Astrocyte of the spinal cord (primary cell): ENCODE data around the gene P4HA1.

Experiments
- DNase-seq: peaks from one replicate; pipeline ENCODE4 v3.0.0; 2011; ENCODE audit warnings: low read depth, low spot score
- H3K4me3 ChIP-seq: 2 replicates; pipeline ENCODE4 v1.5.1; 2011; ENCODE audit warnings: low read depth, mild to moderate bottlenecking, low read length, moderate library complexity
- in situ Hi-C: cut with HindIII; loops from 2 replicates; pipeline ENCODE4 v1.10.0; 2017; ENCODE audit warnings: low sequenced_read_pairs
- TF ChIP-seq, protein P1 (sequence below): IDR thresholded peaks from 2 replicates; pipeline ENCODE4 v1.5.1; 2012; ENCODE audit warnings: low read depth, mild to moderate bottlenecking, low read length, inconsistent platforms

The P4HA1 gene

DNA sequence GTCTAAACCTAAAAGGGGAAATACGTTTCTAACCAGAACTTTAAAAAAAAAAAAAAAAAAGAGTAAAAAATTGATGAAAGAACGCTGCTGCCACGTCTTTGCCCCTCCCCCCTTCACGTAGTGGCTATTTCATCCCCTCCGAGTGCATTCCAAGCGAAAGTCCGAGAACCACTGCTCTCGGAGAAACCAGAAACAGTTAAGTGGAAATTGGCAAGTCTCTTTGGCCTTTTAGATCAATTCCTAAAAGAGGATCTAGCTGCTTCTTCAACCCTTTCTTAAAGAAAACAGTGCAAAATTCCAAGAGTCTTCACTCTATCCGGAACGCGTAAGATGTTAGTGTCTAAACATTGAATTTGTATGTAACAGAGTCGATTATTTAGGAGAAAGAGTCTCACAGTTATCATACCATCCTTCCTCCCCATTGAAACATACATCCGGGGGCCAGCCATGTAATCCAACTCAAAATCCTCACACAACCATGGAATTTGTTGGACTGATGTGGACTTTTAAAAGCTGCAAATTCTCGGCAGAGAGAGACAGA lies 1.1 kb downstream of the P4HA1 start:
- DNase-seq = peak; percentile 81
- TF ChIP-seq, protein P1, sequence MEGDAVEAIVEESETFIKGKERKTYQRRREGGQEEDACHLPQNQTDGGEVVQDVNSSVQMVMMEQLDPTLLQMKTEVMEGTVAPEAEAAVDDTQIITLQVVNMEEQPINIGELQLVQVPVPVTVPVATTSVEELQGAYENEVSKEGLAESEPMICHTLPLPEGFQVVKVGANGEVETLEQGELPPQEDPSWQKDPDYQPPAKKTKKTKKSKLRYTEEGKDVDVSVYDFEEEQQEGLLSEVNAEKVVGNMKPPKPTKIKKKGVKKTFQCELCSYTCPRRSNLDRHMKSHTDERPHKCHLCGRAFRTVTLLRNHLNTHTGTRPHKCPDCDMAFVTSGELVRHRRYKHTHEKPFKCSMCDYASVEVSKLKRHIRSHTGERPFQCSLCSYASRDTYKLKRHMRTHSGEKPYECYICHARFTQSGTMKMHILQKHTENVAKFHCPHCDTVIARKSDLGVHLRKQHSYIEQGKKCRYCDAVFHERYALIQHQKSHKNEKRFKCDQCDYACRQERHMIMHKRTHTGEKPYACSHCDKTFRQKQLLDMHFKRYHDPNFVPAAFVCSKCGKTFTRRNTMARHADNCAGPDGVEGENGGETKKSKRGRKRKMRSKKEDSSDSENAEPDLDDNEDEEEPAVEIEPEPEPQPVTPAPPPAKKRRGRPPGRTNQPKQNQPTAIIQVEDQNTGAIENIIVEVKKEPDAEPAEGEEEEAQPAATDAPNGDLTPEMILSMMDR = no peak
- in situ Hi-C loops = no loop called here
- H3K4me3 ChIP-seq = peak overlapping the region; percentile 99

DNA sequence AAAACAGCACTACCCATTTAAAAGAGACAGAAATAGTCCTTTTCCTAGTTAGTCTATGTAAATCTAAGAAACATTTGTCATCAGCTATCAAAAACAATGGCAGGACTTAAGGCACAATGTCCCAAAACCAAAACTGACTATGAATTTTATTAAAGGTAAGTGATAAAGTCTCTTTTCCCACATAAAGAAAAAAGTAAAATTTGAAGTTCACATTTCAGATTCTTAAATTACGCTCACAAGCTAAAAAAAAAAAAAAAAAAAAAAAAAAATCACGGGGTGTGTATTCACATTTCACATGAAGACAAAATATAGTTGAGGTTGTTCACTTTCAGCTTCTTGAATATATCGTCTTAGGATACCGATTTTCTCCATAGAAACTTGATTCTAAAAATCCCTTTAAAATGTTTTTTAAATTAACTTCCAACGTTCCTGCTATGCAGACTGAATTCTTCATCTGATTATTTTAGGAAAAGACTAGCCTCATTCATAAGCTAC lies 1.6 kb downstream of the P4HA1 start:
- peak overlapping the region; percentile 99 for H3K4me3 ChIP-seq
- DNase-seq = peak; percentile 22
- TF ChIP-seq, protein P1 = no peak
- in situ Hi-C loops = no loop called here

DNA sequence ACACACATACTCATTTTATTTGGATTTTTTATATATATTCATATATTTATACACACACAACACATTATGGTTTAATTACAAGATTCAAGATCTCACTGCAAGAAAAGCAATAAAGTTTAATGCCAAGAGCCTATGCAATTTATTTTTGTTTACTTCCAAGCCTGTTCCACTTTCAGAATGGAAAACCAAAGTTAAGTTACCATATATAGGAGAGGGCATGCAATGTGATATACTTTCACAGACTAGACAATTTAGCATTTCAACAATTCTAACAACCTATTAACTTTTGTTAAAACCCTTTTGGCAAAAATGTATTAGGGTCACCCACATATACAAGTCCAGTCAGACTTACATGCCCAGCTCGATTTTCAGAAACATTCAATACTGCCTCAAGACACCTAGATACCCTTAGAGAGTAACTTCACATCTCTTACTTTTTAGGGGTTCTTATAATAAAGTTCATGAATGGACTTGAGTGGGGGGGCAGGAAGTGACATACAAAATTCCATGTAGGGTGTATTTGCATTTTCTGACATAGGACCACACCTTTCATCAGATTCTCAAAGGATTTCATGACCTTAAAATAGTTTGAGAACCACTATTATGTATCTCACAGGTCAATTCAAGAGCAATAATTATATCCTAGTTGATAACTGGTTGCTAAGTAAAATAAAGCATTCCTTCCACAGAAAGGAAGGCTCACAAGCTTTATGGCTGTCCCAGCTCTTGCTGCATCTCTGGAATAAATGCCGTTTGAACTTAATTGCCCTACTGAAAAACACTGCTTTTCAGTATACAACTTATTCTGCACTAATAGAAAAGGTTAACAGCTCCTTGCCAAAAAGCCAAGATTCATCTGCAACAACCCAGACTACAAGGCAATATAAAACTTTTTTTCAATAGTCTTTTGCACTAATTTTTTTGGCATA lies 2.5 kb downstream of the P4HA1 start:
- in situ Hi-C loops = no loop called here
- TF ChIP-seq, protein P1 = no peak
- peak; percentile 35 for DNase-seq
- H3K4me3 ChIP-seq = peak overlapping the region; percentile 99

DNA sequence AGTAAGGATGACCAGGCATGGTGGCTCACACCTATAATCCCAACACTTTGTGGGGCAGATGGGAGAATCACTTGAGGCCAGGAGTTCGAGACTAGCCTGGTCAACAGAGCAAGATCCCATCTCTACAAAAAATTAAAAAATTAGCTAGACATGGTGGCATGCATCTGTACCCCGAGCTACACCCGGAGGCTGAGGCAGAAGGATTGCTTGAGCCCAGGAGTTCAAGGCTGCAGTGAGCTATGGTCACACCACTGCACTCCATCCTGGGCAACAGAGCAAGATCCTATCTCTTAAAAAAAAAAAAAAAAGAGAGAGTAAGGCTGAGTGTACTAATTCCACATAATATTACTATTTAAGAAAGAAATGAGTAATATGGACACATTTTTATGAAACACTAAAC lies 3.8 kb downstream of the P4HA1 start:
- H3K4me3 ChIP-seq = no peak overlapping the region
- no peak for DNase-seq
- in situ Hi-C loops = no loop called here
- TF ChIP-seq, protein P1 = no peak

DNA sequence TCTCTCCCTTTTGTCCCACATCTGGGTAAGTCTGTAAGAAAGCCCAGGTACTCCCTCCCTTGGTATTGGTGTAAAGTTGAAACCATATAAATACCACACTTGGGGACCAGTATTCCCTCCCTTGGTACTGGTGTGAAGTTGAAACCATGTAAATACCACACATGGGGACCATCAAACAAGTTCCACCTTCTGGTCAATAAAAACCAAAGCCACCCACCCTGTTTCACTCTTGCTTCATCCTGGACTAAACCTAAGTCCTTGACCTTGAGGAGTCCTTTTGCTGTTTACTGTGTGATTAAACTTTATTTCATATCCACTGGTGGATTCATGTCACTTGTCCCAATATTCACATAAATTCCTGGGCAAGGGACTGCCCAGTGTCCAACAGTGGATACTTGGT lies 8.4 kb downstream of the P4HA1 start:
- in situ Hi-C loops = no loop called here
- TF ChIP-seq, protein P1 = no peak
- H3K4me3 ChIP-seq = no peak overlapping the region
- no peak for DNase-seq

DNA sequence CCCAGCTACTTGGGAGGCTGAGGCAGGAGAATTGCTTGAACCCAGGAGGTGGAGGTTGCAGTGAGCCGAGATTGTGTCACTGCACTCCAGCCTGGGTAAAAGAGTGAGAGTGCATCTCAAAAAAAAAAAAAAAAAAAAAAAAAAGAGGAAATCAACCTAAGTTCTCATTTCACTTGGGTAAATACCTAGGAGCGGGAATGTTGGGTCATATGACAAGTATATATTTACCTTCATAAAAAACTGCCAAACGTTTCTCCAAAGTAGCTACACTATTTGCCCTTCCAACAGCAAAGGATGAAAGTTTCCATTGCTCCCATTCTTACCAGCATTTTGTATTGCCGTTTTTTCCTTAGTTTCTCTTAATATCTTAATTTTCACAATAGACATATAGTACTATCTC lies 9.8 kb downstream of the P4HA1 start:
- in situ Hi-C loops = no loop called here
- TF ChIP-seq, protein P1 = no peak
- H3K4me3 ChIP-seq = no peak overlapping the region
- no peak for DNase-seq
